Stromal cell of bone marrow (primary cell): ENCODE data around the gene SGTB.
"Not testable (repeated sequence)": the region's sequence is repeated elsewhere in the genome, so short reads cannot be mapped to it uniquely, and the experiment has no call there.

Source experiments
- DNase-seq: peaks from one replicate; pipeline ENCODE4 v3.0.0-alpha.2; 2012; ENCODE audit warnings: low read depth

SGTB gene

DNA sequence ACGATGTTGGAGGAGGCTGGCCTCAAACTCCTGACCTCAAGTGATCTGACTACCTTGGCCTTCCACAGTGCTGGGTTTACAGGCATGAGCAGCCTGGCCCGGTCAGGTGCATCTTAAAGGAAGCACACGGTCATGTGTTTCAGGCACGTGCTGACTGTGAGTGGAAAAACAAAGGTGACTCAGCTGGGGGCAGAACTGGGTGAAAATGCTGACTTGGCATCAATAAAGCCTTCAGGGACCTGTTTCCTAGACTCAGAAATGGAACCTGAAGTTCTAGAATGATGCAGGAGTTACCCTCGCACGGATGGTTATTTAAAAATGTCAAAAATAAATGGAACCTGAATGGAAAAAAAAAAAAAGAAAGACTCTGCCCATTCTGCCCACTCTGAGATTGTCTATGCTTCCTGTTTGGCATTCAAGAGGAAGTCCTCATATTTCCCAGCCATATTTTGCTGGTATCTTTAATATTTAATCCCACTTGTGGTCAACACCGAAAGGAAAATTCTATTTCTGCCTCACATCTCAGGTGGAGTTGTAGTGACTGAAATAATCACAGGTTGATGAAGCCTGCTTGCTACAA, 12.4 kb upstream of the SGTB start:
- DNase-seq = not testable (repeated sequence)

DNA sequence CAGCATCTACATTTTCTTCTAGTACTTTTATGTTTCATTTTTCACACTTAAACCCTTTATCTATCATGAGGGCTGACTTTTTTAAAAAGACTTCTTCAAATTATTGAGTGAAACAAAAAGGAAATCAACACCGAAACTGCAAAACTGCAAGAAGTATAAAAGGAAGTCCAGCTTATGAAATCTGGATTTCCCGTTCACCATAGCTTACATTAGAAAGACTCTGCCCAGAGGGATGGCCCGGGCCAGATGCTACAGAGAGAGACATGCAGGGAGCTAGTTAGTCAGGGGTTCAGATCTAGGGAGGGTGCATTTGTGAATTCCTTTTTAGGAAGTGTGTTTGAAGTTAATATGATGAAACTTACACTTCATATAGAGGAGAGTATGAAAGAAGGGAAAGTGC, 10.1 kb upstream of the SGTB start:
- not testable (repeated sequence) for DNase-seq

DNA sequence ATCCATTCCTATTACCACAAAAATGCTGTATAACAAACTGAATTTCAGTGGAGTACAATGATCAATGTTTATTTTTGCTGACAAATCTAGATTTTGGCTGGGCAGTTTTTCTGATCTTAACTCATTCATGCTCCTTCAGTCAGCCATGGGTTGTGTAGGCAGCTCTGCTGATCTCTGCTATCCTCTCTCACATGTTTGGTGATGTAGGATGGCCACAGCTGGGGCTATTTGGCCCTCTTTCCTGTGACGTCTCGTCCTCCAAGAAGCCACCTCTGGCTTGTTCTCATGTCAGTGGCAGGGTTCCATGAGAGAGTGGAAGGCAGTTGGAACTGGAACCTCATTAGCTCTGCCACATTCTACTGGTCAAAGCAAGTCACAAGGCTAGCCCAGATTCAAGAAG, 9.0 kb upstream of the SGTB start:
- no peak for DNase-seq

DNA sequence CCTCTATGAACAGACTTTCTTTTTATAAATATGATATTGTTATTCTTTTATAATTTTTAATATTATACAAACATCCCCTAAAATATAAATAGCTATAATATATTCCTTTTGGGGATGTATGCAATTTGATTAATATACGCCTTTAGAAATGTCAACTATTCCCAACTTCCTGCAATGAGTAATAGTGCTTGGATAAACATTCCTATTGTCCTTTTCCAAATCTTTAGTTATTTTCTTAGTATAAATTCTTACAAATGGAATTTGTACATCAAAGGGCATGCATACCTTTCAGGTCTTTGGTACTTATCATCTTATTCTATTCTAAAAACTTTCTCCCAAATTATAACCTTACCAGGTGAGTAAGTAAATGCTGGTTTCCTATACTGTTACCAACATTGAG, 6.3 kb upstream of the SGTB start:
- DNase-seq = no peak

DNA sequence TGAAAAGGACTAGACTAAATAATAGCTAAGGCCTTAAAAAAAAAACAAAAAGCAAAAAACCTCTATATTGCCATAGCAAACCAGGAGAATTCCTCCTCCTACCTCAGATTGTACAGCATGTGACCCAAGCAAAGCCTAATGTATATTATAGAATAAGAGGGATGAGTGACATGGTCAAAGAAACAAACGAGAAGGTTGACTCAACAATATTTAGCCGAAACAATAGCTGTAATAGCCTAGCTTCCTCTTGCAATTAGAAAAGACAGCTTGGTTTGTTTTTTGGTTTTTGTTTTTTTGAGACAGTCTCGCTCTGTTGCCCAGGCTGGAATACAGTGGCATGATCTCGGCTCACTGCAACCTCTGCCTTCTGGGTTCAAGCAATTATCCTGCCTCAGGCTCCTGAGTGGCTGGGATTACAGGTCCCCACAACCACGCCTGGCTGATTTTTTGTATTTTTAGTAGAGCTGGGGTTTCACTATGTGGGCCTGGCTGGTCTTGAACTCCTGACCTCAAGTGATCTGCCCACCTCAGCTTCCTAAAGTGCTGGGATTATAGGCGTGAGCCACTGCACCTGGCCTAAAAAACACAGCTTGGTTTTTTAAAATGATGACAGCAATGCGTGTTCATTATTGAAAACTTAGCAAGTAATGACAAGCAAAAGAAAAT, 5.7 kb upstream of the SGTB start:
- DNase-seq = no peak

DNA sequence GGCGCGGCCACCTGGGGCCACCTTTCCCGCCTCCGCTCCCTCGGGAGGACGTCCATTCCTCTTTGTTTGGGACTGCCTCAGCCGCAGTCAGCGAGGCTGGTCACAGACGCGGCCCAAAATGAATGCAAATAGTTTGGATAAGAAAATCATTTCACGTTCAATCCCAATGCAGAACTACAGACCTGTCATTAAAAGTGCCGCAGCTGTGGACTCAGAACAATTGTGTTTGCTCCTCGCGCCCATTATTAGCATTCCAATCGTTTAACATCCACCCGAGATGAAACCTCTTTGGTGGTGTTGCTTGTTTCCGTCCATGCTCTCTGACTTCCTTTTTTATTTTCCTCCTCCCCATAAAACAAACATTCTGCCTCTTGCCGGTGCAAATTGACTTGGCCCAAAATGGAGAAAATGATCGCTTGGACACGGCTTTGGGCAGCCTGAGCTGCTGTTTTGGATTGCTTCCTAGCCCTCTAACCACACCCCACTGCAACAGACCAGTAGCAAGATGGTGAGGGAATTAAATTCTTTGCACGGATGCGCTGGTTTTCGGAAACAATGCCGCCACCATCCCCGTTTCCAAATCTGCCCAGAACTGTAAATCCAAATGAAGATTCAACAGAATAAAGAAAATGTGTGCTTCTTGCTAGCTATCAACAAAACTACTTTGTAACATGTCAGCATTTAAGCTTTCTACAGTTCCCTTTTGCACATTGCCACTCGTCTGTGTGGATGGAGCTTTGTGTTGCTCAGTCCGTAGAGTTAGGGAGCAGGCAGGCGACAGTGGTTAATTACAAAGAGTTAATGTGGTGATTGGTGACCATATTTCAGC, 880 bp upstream of the SGTB start:
- peak; percentile 64 for DNase-seq

DNA sequence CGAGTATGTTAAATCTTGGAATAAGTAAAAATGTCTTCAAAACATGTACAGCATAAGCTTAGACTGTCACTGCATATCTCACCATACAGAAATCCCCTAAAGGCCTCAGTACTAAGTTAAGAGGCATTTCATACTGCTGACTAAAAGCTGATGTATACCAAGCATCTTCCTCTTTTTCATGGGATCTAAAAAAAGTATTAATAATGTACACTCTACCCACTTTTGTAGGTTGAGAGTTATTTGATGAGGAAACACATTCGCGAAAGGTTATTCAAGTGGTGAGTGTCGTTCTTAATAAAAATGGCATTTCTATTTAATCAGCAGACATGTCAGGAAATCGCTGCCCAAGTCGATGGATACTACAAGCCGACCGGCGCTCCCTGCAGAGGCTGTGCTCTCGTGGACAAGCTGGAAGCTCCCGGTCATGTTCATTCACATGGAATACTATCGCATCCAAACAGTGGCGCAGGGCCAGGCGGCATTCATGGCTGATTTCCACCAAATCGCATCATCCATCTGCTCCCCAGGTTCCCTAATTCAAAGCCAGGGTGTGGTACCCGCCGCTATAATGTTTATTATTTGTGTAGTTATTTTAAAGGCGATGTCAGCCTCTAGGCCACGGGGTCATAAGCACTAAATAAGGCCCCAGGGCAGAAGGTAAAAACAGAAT, 724 bp downstream of the SGTB start:
- peak; percentile 45 for DNase-seq

DNA sequence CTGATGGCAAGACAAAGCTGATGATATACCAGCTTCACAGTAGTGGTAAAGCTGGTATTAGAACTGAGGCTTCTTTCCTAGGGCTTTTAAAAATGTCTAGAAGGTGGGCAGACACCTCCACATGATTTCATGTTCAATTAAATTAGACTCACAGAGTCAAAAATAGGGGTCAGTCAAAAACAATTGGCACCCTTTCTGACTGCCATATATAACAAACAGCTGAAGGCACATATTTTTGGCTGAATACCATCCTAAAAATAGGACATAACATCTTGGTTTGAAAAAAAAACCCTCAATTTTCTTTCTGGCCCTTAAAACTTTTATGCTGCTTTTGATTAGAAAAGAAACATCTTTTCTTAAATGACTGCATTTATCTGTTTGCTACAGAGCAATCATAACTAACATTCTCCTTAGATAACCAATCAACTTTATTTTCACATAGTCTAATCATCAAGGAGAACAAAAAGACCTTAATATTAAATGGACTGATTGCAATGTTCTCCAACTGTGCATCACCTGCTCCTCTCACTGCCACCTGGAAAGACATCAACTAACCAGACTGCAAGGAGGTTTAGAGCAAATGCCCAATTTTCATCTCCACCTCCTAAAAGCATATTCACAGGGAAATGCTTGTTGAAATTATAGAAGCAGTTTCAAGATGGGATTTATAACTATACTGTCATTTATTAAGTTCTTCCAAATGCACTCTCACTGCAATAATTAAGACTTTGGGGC, 3.2 kb downstream of the SGTB start:
- no peak for DNase-seq

DNA sequence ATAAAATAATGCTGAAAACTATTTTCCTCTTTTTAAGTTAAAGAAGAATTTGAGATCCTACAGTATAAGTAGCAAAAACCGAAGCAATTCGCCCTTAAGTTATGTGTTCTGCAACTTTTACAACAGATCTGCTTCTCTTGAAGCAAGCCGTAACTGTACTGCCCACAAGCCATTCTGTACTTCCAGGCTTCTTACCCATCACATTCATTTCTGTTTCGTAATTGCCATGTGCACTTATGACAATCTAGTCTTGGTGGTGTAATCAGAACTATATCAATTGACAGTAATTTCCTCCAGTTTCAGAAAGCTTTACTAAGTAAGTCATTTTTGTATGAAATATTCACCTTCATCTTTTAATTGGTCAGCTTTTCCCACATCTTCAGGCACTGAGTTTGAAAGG, 13.8 kb downstream of the SGTB start:
- DNase-seq = no peak

DNA sequence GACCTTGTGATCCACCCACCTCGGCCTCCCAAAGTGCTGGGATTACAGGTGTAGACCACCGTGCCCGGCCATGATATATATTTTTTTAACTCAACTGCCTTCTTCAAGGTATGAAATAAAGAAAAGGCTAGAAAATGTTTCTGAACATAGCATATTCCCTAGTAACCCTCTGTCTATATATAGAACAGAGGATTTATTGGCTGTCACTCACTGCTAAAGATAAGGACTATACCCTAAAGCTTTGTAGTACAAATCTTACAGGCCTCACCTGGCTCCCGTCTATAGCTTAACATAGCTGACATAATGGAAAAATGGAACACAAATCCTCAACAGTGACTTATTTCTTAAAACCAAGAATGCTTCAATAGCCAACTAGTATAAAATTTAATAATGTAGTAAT, 14.2 kb downstream of the SGTB start:
- no peak for DNase-seq

DNA sequence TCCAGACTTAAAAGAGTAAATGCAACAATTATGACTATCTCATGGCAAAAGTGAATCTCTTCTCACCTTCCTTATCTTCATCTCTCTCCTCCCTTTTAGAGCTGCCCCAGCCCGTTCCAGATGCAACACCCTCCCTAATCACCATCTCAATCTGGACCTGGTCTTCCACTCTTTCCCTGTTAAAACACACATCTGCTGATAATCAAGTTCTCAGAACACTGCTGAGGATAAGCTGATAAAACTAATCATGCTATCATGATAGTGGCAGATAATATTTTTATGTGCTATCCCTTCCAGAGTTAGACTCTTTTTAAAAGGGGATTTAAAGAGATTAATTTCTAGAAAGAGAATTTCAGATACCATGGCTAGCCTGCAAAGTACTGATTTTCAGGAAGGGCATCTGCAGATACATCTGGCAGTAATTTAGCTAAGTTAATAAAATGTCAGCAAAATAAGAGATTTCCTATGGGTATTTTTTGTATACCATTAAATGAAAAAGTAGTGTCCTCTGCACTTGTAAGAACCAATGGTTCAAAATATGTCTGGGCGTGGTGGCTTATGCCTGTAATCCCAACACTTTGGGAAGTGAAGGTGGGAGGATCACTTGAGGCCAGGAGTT, 17.2 kb downstream of the SGTB start:
- DNase-seq = no peak

DNA sequence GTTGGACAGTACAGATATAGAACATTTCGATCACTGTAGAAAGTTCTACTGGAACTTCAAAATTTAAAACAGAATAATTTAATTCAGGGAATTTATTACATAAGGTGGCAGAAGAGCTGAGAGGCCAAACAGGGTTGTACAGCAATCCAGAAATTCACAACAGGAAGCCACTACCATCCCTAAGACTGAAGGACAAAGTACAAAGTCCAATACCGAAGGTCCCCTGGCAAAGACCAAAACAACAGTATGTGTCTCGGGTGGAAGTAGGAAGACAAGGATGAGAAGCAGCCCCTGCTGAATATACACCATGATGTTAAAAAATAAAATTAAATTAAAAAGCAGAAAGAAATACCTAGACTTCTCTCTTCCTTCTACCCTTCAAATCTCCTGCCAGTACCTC, 19.9 kb downstream of the SGTB start:
- DNase-seq = no peak

DNA sequence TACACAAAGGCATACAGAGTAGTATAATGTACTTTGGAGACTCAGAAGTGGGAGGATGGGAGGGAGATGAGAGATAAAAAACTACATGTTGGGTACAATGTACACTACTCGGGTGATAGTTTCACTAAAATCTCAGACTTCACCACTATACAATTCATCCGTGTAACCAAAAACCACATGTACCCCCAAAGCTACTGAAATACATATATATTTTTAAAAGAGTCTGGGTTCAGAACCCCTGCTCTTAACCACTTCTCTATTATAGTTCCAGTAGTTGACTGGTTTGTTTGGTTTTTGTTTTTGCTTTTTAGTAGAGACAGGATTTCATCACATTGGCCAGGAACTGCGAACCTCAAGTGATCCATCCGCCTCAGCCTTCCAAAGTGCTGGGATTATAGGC, 22.6 kb downstream of the SGTB start:
- no peak for DNase-seq

DNA sequence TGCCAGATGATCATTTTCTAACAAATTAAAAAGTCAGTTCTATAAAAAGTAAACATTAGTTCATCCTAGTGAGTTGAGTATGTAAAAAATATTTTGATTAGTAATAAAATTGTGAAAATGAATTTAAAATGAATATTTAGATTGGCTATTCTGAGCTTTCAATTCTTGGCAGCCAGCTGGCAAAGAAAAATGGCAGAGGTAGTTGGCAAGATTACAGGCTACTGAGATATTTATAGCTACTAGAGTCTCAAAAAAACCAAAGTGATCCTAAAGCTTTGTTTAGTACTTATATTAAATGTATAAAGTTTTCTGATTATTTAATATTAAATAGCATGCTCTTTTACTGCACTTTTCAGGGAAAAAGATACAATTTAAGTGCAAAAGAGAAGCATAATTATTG, 25.0 kb downstream of the SGTB start:
- peak; percentile 2 for DNase-seq

DNA sequence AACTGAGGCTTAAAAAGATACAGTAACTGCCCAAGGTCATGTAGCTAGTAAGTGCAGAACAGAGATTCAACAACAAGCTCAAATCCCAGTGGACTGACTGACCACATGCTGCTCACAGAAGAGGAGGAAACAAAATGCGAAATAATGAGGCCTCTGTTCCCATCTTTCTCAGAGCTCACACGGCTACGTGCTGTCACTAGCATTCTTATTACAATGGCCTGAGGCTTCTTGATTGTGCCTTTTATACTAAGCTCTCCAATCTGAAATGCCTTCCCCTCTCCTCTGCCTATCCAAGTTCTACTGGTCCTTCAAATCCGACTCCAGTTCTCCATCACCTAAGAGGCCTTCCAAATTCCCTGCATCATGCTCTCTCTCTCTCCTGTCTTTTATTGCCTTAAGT, 26.0 kb downstream of the SGTB start:
- no peak for DNase-seq

DNA sequence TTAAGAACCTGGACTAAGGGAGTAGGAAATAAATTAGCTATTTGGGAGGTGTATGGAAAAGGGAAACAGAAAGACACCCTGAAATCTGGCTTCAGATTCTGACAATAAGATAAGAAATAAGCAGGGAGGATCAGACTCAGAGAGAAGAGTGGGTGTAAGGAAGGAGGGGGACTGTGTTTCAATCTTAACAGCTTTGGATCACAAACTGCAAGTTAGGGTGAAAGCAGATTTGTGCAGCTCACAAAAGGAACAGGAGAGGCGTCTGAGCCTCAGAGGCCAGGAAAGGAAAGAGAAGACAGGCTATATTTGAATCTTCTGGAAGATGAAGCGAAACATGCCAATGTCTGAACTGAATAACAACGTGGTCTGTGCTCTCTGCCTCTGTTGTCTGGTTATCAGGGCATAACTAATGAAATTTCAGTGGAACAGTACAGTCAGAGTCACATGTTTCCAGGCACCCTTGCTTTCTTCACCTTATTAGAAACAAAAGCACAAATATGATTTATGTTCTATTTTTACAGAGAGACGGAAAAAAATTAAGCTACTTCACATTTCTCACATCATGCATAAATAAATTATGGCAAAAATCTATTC, 26.6 kb downstream of the SGTB start:
- no peak for DNase-seq

DNA sequence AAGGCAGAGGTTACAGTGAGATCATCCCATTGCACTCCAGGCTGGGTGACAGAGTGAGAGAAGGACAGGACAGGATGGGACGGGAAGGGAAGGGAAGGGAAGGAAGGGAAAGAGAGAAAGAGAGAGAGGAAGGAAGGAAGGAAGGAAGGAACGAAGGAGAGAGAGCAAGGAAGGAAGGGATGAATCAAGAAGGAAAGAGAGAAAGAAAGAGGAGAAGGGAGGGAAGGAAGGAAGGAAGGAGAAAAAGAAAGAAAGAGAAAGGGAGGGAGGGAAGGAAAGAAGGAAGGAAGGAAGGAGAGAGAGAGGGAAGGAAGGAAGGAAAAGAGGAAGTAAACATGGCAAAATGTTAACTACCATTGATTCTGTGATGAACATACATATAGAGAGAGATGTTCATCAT, 28.8 kb downstream of the SGTB start:
- DNase-seq = no peak

DNA sequence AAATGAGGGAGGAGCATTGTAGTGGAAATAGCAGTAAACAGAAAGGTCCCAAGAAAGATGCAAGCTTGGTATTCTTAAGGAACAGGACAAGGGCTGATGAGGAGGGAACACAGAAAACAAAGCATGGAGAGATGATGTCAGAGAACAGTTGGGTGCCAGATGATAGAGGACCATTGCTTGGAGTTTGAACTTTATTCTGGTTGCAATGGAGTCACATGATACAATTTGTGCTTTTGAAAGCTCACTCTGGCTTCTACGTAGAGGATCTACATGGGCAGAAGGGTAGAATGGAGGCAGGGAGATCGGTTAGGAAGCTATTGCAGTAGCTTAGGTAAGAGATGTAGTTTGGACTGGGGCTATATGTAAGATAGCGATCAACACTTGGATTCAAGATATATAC, 39.8 kb downstream of the SGTB start:
- DNase-seq = no peak

DNA sequence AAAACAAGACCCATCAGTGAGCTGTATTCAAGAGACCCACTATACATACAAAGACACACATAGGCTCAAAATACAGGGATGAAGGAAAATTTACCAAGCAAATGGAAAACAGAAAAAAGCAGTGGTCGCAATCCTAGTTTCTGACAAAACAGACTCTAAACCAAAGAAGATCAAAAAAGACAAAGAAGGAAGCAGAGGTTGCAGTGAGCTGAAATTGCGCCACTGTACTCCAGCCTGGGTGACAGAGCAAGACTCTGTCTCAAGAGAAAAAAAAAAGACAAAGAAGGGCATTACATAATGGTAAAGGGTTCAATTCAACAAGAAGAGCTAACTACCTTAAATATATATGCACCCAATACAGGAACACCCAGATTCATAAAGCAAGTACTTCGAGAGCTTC, 45.9 kb downstream of the SGTB start:
- DNase-seq = not testable (repeated sequence)

DNA sequence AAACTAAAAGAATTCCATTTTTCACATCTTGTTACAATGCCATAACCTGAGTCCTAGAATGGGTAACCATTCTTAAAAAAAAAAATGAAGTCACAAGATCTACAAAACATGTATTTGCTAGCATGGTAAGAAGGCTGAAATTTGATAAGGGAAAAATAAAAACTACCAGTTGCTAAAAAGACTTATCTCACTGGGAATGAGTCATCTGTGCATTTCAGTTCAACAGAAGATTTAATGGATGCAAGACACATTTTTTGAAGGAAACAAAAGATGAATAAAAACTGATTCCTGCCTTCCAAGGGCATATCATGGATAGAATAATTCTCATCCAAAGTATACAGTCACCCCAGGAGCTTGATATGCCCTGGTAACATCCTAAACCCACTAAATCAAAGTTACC, 47.2 kb downstream of the SGTB start:
- no peak for DNase-seq

DNA sequence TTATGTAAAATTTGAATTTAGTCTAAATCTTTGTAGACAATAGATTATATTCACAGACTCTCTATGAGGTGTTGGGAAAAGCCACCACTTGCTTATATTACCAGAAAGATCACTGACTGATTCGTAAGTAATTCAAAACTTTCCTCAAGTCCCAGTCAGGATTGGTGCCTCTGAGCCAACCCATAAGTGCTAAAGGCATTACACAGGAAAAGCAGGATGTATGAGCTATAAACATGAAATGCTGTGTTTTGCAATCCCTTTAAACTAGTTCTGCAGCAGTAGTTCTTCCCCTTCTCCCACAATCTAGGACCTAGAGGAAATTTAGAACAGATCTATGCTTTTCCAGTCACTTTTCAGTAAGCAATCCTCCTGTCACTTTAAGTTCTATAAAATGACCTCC, 49.1 kb downstream of the SGTB start:
- DNase-seq = peak; percentile 22
